ENCODE measurements around the gene RNF115. TPM values are rescaled to one million over a fixed set of nuclear protein-coding genes. Genes with fewer than 3 reads are reported as not detected.

The RNF115 gene
- total and polyA plus RNA-seq, 2 of the 13 experiments (the other 11 are each of a cell fraction or from before 2014, with no cell fraction given) = 6.0 to 10.1 TPM

- CTCF ChIA-PET (ENCODE audit: low intra/inter-chr PET ratio, low total read pairs) = no interaction called here
- TF ChIP-seq KMT2B (CRISPR knock-in tag; IDR thresholded peaks at IDR 0.05) (no peak), DNMT1 (CRISPR knock-in tag; IDR thresholded peaks at IDR 0.05) (no peak), RARA (CRISPR knock-in tag; IDR thresholded peaks at IDR 0.05) (no peak), BRCA1 (CRISPR knock-in tag; IDR thresholded peaks at IDR 0.05) (no peak), PAX8 (CRISPR knock-in tag; IDR thresholded peaks at IDR 0.05; ENCODE audit: borderline replicate concordance) (no peak), ZSCAN31 (CRISPR knock-in tag; IDR thresholded peaks at IDR 0.05; ENCODE audit: low read depth) (no peak), ELF3 (CRISPR knock-in tag; IDR thresholded peaks at IDR 0.05) (no peak), MAF1 (CRISPR knock-in tag; IDR thresholded peaks at IDR 0.05; ENCODE audit: borderline replicate concordance) (no peak), ARID4A (CRISPR knock-in tag; IDR thresholded peaks at IDR 0.05; ENCODE audit: borderline replicate concordance) (no peak), ZNF136 (CRISPR knock-in tag; IDR thresholded peaks at IDR 0.05; ENCODE audit: low read depth) (no peak), TRIM22 (IDR thresholded peaks at IDR 0.05) (no peak), REPIN1 (CRISPR knock-in tag; IDR thresholded peaks at IDR 0.05; ENCODE audit: borderline replicate concordance, low read depth) (no peak), MIER2 (CRISPR knock-in tag; IDR thresholded peaks at IDR 0.05) (no peak), SOX6 (IDR thresholded peaks at IDR 0.05) (no peak), SOX6 (CRISPR knock-in tag; IDR thresholded peaks at IDR 0.05) (peak; percentile 42), RXRB (CRISPR knock-in tag; IDR thresholded peaks at IDR 0.05; ENCODE audit: borderline replicate concordance) (peak; percentile 29; the same call in 1 of the 2 replicates), FOSL2 (CRISPR knock-in tag; IDR thresholded peaks at IDR 0.05) (no peak), TARDBP (CRISPR knock-in tag; IDR thresholded peaks at IDR 0.05) (no peak), ZNF414 (CRISPR knock-in tag; IDR thresholded peaks at IDR 0.05) (no peak), GTF3A (CRISPR knock-in tag; conservative IDR thresholded peaks at IDR 0.05) (no peak), HNF4G (IDR thresholded peaks at IDR 0.05; ENCODE audit: borderline replicate concordance, low read depth, low read length) (0 out of 2 replicates have a peak, but pooled peaks have one; percentile 24), HNF4G (CRISPR knock-in tag; IDR thresholded peaks at IDR 0.05; ENCODE audit: borderline replicate concordance, low read depth) (no peak)
Measured at GRCh38 chr1:145702052-145702451, 121.8 kb downstream of the RNF115 start.

More at GRCh38 chr1:145702052-145702451, 121.8 kb downstream of the RNF115 start:
- peaks cover 20% of the 10 kb centered on the region for H3K79me2 ChIP-seq (ENCODE audit: insufficient read depth, low read length)
- peak overlapping the region; percentile 42; the same call in 1 of the 2 replicates for H3K4me2 ChIP-seq (ENCODE audit: low read depth, low read length)
- DNase-seq (ENCODE audit: low spot score) (peak; percentile 45), FAIRE-seq (no peak), ATAC-seq (no peak)
- H3K4me3 ChIP-seq (replicated peaks in 1 of 3; ENCODE audit: insufficient read depth in 1 of 3, low read depth in 2 of 3, low read length in 3 of 3) = no peak overlapping the region
- intact Hi-C loops (cut with micrococcal nuclease; ENCODE audit: unreplicated experiment) = no loop called here
- no peaks in the 10 kb centered on the region for H3K27me3 ChIP-seq (ENCODE audit: control insufficient read depth in 1 of 2, insufficient read depth in 2 of 2, low read length in 2 of 2)
- H3K36me3 ChIP-seq (replicated peaks in 1 of 2; ENCODE audit: control insufficient read depth in 1 of 2, insufficient read depth in 2 of 2, low read length in 2 of 2) = no peaks in the 10 kb centered on the region; a peak in 1 of 5 replicates
- POLR2A ChIA-PET = interaction anchor here (1.1 to 1.4 kb wide), 3 partner anchors 10 to 13 kb away, joined by 4 to 8 read pairs (median 5); no protein-coding TSS in a partner anchor
- no peaks in the 10 kb centered on the region for H4K20me1 ChIP-seq (ENCODE audit: insufficient read depth, low read length)
- H2AFZ ChIP-seq (ENCODE audit: low read length) = no peak overlapping the region
- H3K27ac ChIP-seq (ENCODE audit: extremely low read length, insufficient read depth, low read length) = no peak overlapping the region
- peaks cover 62% of the 10 kb centered on the region for H3K4me1 ChIP-seq (ENCODE audit: insufficient read depth, low read length)
- no peaks in the 10 kb centered on the region for H3K9me3 ChIP-seq (ENCODE audit: low read length)
- in situ Hi-C loops (cut with HindIII; ENCODE audit: extremely low pct_ligation_motif_present, low pct_unique_long_range_greater_than_20kb) = no loop called here
- H3K9ac ChIP-seq (ENCODE audit: insufficient read depth, low read depth, low read length) = no peak overlapping the region
- BruUV-seq (replicated peaks) = no TSS peak
- 74% methylated on average over 2 of the region's 2 CpGs for WGBS (ENCODE audit: low lambda C conversion rate)

Data from HepG2 (cell line).